GM19468 (cell line): Measurements from ENCODE around the gene NHSL2.
"Not testable (repeated sequence)": the region's sequence is repeated elsewhere in the genome, so short reads cannot be mapped to it uniquely, and the experiment has no call there.

Experiments used
- ATAC-seq: cut with Tn5 transposase; IDR thresholded peaks from one replicate; pipeline ENCODE4 v1.9.1; 2021; ENCODE audit warnings: mild to moderate bottlenecking, moderate library complexity, moderate number of reproducible peaks; ENCODE audit not compliant: unreplicated experiment; ENCODE audit errors: extremely low read depth

Gene NHSL2

DNA sequence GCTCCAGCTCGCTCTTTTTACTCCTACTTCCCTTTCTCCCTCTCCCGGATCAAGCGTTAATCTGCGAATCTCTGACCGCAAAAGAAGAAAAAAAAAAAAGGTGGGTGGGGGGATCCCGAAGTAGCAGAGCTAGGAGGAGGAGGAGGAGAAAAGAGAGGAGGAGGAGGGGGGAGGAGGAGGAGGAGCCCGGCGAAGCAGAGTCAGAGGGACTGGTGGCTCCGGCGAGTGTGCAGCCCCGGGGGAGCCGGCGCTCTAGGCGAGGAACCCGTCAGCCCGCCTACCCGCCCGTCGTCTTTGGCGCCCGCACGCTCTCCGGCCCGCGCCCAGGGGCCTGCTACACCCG, at the start of gene NHSL2:
TSS of gene NHSL2 (plus strand) at position 203 of the 343 bp plus-strand sequence.
- no peak for ATAC-seq

DNA sequence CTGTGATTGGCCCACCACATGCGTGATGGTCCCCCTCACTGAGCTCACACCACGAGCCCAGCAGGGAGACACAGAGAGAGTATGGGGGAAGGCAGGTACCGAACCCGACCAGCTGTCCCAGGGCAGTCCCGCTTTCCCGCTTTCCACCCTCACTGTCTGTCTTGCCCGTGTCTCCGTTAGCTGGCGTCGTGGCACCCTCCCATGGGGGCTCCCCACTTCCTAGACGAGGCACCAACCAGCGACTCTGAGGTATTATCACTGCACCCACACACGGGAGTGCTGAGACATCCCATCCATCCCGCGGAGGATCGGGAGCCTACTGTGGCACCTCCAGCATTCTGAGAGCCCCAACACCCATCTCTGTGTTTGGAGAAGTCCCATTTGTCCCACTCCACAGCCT, 43.0 kb upstream of the NHSL2 start:
- ATAC-seq = no peak

DNA sequence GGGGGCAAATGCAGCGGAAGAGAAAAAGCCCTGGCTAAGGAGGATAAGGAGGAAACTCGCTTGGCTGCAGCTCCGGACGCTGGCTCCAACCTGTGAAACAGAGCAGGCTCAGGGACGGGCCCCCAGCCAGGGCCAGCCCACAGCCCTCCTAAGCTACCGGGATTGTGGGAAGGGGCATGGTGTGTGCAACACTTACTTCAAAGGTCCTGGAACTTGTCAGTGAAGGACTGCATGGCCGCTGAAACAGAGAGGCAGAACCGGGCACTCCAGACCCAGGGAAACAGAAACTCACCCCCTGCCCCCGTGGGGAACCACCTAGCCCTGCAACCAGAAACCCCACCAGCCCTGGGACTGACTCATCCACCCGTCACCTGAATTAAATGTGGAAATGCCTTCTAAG, 41.1 kb upstream of the NHSL2 start:
- ATAC-seq = not testable (repeated sequence)

DNA sequence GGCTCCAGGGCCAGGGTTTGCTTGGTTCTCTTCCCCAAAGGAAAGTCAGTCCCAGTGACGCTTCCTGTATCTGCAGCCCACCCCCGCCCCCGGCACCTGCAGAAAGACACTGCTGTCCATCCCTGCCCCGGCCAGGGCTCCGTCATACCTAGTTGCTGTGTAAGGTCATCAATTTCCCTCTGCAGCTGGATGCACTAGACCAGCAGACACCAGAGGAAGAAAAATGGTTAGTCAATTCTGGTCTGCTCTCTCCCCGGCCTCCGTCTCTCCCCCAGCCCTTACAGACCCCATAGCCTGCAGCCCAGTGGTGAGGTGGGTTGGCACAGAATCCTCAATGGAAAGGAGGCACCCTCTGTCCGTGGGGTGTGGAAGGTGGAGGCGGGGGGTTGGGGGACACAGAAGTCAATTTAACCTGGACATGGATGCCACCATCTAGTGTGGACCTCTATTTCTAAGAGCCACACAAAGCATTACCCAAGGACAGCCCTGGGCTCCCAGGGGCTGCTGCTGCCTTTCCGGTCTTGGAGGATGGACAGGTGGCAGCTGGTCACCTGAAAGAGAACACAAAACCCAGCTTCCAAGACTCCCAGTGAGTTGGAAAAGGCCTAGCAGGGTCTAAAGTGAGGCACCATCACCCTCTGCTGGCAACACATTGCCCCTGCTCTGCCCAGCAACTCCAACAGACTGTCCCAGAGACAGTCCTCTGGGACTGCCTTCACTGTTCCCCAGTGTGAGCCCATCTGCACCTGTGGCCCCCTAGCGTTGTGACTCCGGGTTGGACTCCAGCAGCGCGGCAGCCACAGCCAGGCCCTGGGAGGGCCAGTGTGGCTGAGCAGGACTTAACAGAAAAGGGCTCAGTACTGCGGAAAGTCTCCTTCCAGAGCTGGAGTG, 40.2 kb upstream of the NHSL2 start:
- ATAC-seq = no peak

DNA sequence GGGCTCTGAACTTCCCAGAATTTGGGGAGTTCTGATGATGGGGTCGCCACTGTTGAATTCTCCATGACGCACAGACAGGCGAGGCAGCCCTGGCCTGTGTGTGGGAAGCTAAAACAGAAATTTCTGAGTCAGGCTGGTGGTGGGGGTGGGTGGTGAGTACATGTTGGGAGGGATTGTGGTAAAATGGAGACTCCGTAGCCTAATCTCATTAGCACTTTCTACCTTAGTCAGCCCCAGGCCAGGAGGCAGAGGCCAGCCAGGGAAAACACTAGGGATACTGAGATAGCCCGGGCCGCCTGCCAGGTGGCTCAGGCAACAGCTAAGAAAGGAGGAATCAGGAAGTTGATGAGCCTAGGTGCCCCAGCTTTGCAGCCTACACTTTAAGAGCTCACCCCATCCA, 39.3 kb upstream of the NHSL2 start:
- ATAC-seq = no peak

DNA sequence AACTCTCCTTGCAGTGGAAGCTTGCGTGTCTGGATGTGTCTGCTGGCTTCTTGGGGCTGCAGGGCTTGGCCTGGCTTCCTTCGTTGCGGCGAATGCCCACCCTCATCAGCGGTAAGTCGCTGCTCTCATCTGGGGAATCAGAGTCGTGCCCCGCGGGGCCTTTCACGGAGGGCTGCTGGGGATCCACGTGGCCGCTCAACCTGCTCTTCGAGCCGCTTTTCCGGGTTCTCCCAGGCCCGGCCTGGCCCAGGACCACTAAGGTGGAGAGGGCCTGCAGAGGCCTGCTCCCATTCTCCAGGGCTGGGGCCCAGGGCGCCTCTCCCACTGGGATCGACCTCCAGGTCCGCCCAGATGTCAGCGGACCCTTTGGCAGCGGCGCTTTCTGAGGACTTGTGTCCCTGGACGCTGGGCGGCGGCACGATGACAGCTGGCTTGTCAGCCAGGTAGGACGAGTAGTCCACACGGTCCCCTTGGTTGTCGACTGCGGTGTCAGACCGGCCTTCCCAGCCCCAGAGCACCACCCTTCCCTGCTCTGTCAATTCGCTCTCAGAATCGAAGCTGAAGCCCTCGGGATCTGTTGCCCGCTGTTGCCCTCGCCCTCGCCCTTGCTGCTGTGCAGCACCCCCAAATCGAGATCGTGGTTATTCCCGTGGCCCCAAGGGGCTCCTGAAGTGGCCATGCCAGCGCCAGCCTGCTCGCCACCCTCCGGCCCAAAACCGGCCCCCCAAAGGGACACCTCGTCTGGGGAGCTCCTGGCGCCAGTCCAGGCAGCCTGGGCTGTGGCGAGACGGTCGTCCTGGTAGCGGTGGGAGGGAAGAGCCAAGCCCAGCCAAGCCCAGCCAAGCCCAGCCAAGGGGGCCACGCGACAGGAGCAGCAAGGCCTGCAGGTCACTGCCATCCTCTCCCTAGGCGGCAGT, 37.8 kb upstream of the NHSL2 start:
- no peak for ATAC-seq

DNA sequence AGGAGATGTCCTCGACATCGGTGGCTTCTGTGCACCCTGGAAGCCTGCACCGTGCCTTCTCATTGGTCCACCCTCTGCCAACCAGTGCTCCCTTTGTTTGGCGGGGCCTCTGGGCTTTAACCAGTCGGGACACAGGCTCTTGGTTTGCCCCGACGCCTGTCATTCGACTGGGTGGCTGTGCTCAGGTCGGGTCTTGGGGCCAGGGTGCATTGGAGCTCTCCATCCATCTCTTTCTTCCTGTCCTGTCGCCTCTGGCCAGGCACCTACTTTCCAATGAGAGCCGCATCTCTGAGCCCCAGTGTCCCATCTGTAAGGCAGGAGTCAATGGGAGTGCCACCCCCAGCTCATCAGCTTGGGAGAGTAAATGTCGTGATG, 37.2 kb upstream of the NHSL2 start:
- no peak for ATAC-seq

DNA sequence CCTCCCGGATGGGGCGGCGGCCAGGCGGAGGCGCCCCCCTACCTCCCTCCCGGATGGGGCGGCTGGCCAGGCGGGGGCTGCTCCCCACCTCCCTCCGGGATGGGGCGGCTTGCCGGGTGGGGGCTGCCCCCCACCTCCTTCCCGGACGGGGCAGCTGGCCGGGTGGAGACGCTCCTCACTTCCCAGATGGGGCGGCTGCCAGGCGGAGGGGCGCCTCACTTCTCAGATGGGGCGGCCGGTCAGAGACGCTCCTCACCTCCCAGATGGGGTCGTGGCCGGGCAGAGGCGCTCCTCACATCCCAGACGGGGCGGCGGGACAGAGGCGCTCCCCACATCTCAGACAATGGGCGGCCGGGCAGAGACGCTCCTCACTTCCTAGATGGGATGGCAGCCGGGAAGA, 33.8 kb upstream of the NHSL2 start:
- ATAC-seq = not testable (repeated sequence)

DNA sequence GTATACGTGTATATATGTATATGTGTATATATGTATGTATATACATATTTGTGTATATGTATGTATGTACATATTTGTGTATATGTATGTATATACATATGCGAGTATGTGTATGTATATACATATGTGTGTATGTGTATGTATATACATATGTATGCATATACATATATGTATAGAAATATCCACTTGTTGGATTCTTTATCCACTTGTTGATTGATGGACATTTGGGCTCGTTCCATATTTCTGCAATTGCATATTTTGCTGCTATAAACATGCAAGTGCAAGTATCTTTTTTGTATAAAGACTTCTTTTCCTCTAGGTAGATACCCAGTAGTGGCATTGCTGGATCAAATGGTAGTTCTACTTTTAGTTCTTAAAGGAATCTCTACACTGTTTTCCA, 25.5 kb upstream of the NHSL2 start:
- ATAC-seq = no peak

DNA sequence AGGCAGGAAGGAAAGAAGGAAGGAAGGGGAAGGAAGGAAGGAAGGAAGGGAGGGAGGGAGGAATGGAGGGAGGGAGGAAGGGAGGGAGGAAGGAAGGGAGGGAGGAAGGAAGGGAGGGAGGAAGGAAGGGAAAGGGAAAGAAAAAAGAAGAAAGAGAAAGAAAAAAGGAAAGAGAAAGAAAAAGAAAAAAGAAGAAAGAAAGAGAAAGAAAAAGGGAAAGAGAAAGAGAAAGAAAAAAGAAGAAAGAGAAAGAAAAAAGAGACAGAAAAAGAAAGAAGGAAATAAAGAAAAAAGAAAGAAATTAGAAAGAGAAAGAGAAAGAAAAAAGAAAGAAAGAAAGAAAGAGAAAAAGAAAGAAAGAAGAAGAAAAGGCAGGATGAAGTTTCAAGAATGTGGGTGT, 15.0 kb upstream of the NHSL2 start:
- ATAC-seq = no peak

DNA sequence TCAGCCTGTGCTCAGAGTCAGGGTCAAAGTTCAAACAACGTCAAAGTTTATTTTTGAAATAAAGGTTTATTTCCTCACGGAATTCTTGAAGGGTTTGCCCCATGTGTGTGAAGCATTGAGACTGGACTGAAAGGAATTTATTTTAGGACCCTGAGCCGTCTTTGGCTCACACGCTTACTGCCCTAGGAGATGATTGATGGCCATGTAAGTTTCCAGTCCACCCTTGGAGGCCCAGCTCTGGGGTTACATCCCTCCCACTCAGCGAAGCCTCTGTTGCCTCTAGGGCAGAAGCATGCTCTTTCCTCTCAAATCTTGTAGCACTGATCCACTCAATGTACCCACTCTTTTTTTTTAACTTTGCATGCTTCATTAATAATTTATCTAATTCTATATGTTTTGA, 4.5 kb upstream of the NHSL2 start:
- no peak for ATAC-seq

DNA sequence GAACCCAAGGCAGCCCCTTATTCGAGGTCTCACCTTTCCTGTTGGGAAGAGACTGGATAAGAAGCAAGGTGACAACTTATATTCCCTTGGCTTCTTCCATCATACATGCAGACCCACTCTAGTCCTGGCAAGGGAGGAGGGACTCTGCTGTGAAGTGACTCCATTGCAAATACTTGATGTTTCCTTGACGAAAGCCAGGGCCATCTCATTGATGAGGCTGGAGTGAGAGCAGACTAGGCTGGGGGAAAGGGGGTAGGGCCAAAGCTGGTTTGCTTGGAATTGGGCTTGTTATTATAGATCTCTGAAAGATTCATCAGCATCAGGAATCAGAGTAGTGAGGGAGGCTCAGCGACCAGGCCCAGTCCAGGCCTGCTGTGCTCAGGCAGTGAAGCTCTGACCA, 2.3 kb upstream of the NHSL2 start:
- no peak for ATAC-seq

DNA sequence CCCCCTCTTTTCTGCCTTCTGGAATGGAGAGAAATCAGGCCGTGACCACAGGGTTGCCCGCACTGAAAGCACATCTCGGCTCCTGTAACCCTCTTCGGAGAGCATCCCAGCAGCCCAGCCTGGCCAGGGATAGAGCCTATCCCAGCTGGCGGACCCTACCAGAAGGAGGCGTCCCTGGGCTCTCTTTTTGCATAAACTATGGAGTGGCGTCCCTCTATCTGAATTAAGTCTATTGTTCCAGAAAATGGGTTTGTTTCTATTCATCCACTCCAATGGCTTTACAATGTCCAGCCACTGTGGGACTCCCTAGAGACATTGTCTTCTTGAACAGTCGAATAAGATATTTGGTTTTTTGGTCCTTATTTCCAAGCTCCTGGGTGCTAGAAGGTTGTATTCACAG, 689 bp upstream of the NHSL2 start:
- ATAC-seq = no peak

DNA sequence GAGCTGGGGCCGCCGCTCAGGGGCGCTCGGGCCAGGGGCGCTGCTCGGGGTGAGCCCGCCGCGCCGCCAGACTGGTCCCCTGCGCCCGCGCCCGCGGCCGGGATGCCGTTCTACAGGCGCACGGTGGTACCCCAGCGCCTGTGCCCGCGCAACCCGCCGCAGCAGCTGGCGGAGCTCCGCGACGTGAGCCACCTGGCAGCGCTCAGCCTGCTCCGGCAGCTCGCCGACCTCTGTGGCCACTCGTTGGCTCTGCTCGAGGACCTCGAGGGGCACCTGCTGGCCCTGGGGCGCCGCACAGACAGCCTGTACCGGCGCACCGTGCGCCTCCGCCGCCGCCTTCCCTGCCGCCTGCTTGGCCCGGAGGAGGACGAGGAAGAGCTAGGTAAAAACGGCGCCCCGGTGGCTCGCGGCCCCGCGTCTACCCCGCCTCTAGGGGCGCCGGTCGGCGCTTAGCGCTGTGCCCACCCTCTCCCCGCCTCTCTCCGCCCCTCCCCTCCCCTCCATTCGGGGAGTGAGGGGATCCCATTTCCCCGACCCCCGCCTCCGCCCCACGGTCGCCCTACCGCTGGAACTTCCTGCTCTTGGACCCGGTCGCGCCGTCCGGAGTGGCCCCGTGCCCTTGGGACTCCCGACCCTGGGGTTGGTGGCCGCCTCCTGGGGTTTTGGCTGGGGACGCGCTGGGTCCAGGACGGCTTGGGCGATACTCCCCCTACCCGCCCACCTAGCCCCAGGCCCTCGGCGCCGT, 513 bp downstream of the NHSL2 start:
- no peak for ATAC-seq

DNA sequence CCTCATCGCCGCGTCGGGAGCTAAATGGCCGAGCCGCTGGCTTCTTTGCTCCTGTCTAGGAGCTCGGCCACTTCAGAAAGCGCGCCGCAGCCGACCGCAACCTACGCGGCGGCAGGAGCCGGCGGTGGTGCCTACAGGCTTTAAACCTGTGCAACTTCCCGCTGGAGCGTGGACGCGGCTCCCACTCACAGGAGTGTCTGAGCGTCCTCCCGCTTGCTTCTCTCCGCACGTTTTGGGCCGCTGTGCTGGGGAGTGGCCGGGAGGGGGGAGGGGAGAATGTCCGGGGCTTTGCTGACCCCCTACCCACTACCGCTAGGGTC, 1.0 kb downstream of the NHSL2 start:
- no peak for ATAC-seq

DNA sequence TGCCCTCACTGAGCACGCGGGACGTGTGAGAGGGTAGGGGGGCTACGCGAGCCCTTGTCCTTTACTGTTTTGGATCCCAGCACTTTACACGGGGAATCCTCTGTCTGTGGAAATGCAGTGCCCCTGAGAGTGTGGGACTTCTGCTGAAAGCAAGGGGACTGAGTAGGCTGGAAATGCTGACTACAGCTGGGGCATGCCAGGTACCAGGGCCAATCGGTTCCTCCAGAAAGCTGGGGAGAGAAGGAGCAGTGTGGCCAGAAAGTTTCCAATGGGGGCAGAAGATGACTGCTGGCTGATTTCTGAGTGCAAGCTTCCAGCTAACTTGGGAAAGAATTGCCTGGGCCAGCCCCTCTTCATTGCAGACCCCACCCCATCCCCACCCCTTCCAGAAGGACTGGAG, 1.5 kb downstream of the NHSL2 start:
- no peak for ATAC-seq

DNA sequence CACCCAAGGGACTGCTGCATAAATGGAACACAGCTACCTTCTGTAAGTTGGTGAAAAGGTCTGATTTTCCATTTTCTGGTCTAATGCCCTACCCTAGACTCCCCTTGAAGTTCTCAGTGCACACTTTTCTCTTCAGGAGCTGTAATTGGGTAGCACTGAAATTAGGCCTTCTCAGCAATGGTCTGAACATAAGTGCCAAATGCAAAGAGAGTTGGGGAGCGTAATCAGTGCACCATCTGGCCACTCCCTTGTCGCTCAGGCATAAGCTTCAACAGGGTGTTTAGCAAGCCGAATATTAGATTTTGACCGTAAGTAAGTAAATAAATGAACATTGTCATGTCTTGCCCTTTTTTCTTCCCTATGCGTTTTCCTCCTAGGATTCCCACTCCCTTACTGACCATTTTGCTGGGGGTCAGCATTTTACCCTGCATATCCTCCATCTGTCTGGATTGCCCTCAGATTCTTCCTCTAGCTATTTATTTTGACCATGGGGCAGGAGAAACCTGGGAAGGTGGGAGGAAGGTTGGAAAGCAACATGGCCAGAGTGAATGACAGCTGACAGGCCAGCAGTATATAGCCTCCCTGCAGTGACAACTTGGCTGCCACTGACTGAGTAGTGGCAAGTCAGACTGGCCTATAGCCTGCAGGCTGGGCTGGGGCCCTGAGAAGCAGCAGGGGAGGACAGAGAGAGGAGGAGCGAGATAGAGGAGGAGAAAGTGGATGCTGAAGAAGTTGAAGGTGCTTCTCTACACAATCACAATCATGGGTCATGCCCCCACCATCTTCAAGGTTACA, 2.7 kb downstream of the NHSL2 start:
- ATAC-seq = no peak

DNA sequence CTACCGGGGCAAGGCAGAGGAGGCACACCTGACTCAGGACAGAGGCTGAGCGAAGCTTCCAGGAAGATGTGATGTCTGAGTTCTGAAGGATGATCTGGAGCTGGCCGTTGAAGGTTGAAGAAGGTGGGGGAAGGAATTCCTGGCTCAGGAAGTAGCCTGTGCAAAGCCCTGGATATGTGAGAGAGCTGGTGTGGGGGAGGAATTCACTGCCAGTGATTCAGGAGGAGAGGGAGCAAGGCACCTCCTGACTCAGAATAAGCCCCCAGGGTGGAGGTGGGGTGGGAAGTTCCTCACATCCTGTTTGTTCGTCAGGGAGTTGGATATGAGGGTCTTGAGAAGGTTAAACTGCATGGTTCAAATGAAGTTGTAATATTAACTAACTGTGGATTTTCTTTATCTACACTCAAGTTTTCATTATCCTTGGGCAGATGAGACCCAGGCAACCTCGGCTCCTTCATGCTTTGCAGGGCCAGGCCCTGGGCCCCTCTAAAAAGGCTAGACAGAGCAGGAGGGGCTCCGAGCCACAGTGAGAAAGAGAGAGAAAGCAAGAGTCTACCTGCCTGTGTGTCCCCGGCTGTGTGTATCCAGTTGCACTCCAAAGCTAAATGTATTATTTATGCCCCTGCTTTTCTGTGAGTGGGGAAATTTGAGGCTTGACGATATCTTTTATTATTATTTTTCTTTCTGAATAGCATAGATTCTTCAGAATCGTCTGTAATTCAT, 7.1 kb downstream of the NHSL2 start:
- ATAC-seq = no peak

DNA sequence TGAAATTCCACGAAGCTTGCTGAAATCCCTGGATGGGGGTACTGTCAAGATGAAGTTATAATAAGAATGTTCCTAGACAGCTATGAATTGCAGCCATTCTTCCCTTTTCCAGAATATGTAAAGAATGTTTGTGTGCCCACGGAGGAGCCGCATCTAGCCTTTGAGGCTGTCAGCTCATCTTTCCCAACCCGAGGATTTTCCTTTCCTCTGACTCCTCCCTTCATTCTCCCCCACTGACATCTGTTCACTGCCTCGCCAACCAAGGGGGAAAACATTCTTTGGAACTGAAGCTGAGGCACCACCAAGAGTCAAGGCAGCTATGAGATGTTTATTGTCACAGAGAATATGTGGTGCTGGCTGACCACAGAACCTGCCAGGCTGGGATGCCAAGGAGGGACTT, 8.8 kb downstream of the NHSL2 start:
- no peak for ATAC-seq
